ENCODE measurements around the gene RBM12. TPM values are rescaled to one million over a fixed set of nuclear protein-coding genes. Genes with fewer than 3 reads are reported as not detected.

Gene RBM12
- total and polyA plus RNA-seq, 2 of the 8 experiments (the other 6 are each of a cell fraction or from before 2014, with no cell fraction given): 187 to 214 TPM

GRCh38 chr20:35711588-35712209 lies 47.0 kb upstream of the RBM12 start:
- H3K27ac ChIP-seq (ENCODE audit: low read depth, low read length): no peak overlapping the region
- ChIA-PET CTCF (ENCODE audit: partially characterized antibody) (interaction anchor here (0.7 to 1.4 kb wide), 4 partner anchors 10 to 498 kb away, joined by 3 to 4 read pairs (median 3); partner anchors contain the start of gene RBM39), POLR2A (ENCODE audit: partially characterized antibody) (interaction anchor here (40.1 to 45.3 kb wide), 2 partner anchors 6 to 19 kb away, joined by 2341 read pairs; partner anchors contain the start of genes NFS1, RBM39 and ROMO1)
- no peak overlapping the region for H4K5ac ChIP-seq (ENCODE audit: insufficient read length, low read depth, low read length)
- H3K4me1 ChIP-seq (replicated peaks in 1 of 4; ENCODE audit: control insufficient read depth in 3 of 4, insufficient read depth in 4 of 4, low read length in 3 of 4): no peaks in the 10 kb centered on the region
- H2BK15ac ChIP-seq (ENCODE audit: low read length): no peak overlapping the region
- H2BK12ac ChIP-seq (ENCODE audit: low read depth, low read length): no peak overlapping the region
- no peak overlapping the region for H3K4ac ChIP-seq (replicated peaks; ENCODE audit: insufficient read length, low read depth, low read length)
- peaks cover 6 to 7% of the 10 kb centered on the region in 2 experiments for H4K20me1 ChIP-seq (replicated peaks in 1 of 2; ENCODE audit: control insufficient read depth in 1 of 2, insufficient read depth in 2 of 2, low read length in 2 of 2)
- peaks cover 24 to 99% (median 79%) of the 10 kb centered on the region in 4 experiments for H3K36me3 ChIP-seq (ENCODE audit: control insufficient read depth in 2 of 4, insufficient read depth in 4 of 4, low read length in 3 of 4)
- no peak for FAIRE-seq
- no peak overlapping the region for H4K91ac ChIP-seq (replicated peaks; ENCODE audit: insufficient read length, low read length)
- no peak overlapping the region for H2BK20ac ChIP-seq (ENCODE audit: low read length)
- peaks cover 0 to 55% of the 10 kb centered on the region in 2 experiments; a peak in 2 of 4 replicates for H3K79me2 ChIP-seq (ENCODE audit: control insufficient read depth in 1 of 2, insufficient read depth in 2 of 2, low read length in 2 of 2)
- no peak overlapping the region for H3K23ac ChIP-seq (ENCODE audit: insufficient read length)
- H2BK120ac ChIP-seq (replicated peaks; ENCODE audit: low read depth, low read length): no peak overlapping the region
- H3K14ac ChIP-seq (ENCODE audit: insufficient read length): no peak overlapping the region
- no peak overlapping the region for H2AFZ ChIP-seq (ENCODE audit: low read length)
- no peak overlapping the region for H4K8ac ChIP-seq (ENCODE audit: extremely low read depth, insufficient read depth, low read length)
- H3K9me3 ChIP-seq (ENCODE audit: insufficient read depth in 2 of 2, low read depth in 1 of 2, low read length in 1 of 2): no peaks in the 10 kb centered on the region
- H3K4me2 ChIP-seq (ENCODE audit: insufficient read depth in 1 of 2, low read depth in 2 of 2, low read length in 2 of 2): no peak overlapping the region
- DNase-seq (ENCODE audit: low read depth in 1 of 2, low spot score in 2 of 2): peak in 1 of 2 experiments; percentile 33
- H3K23me2 ChIP-seq (ENCODE audit: low read depth, low read length): no peaks in the 10 kb centered on the region
- no peaks in the 10 kb centered on the region for H3K27me3 ChIP-seq (replicated peaks in 1 of 4; ENCODE audit: control insufficient read depth in 3 of 4, extremely low read depth in 1 of 4, insufficient read depth in 3 of 4, low read length in 3 of 4)
- H3K18ac ChIP-seq (ENCODE audit: extremely low read depth, low read length): no peak overlapping the region
- H3K4me3 ChIP-seq (ENCODE audit: extremely low read depth in 1 of 4, insufficient read depth in 2 of 4, low read depth in 3 of 4, low read length in 4 of 4): no peak overlapping the region
- WGBS, 2 experiments (ENCODE audit: extremely low coverage in 1 of 2, insufficient coverage in 1 of 2, insufficient read length in 1 of 2, insufficient replicate concordance in 2 of 2, low coverage in 1 of 2, low lambda C conversion rate in 2 of 2, missing lambda C conversion rate in 1 of 2): 87% methylated on average over 6 of the region's 6 CpGs; no CpG with 5 or more reads in 1 of the 2 experiments
- no peak overlapping the region for H3K9ac ChIP-seq (replicated peaks in 1 of 4; ENCODE audit: extremely low read depth in 1 of 4, low read depth in 3 of 4, low read length in 3 of 4)
- H2BK5ac ChIP-seq (ENCODE audit: low read depth, low read length): no peak overlapping the region
- 0 out of 2 replicates have a peak, but pooled peaks cover 3% of the 10 kb centered on the region for H3K79me1 ChIP-seq (ENCODE audit: low read depth, low read length)
- H3K56ac ChIP-seq (replicated peaks; ENCODE audit: insufficient read length, low read depth, low read length): no peak overlapping the region
- TF ChIP-seq PHF8 (conservative IDR thresholded peaks at IDR 0.05; ENCODE audit: low read depth, low read length) (no peak), SUZ12 (IDR thresholded peaks at IDR 0.05; ENCODE audit: low read length) (no peak), POLR2A (IDR thresholded peaks at IDR 0.05; ENCODE audit: control extremely low read depth in 1 of 2, low read depth in 2 of 2, low read length in 2 of 2) (no peak), CTBP2 (IDR thresholded peaks at IDR 0.05; ENCODE audit: borderline replicate concordance, insufficient read depth, insufficient read length, low read length) (no peak), USF2 (IDR thresholded peaks at IDR 0.05; ENCODE audit: low read length) (no peak), TAF1 (IDR thresholded peaks at IDR 0.05; ENCODE audit: low read depth, low read length) (no peak), SP2 (IDR thresholded peaks at IDR 0.05; ENCODE audit: low read length) (no peak), HDAC6 (IDR thresholded peaks at IDR 0.05; ENCODE audit: low read depth, low read length) (no peak), CBX5 (IDR thresholded peaks at IDR 0.05; ENCODE audit: low read depth, low read length) (no peak), POU5F1 (IDR thresholded peaks at IDR 0.05; ENCODE audit: low read depth, low read length) (no peak)
- no peak overlapping the region for H2AK5ac ChIP-seq (ENCODE audit: low read depth, low read length)
